Peyer's patch (tissue), 4 donors: ENCODE measurements around the gene MBD3L1. TPM values are rescaled to one million over a fixed set of nuclear protein-coding genes. Genes with fewer than 3 reads are reported as not detected.

Source experiments
- DNase-seq, 3 donors: peaks; one replicate each; pipeline ENCODE4 v3.0.0-alpha.2; 2017 to 2019
- H3K27ac ChIP-seq, 4 donors: fragments of 200-600 bp; sonication (generic); one replicate each; pipeline ENCODE4 v1.5.1; 2016 to 2019
- H3K27me3 ChIP-seq, 2 donors: fragments of 200-600 bp; sonication (generic); one replicate each; pipeline ENCODE4 v1.5.1; 2019
- H3K36me3 ChIP-seq, 3 donors: fragments of 200-600 bp; sonication (generic); one replicate each; pipeline ENCODE4 v1.5.1; 2016 to 2019
- H3K4me1 ChIP-seq, 4 donors: fragments of 200-600 bp; sonication (generic); one replicate each; pipeline ENCODE4 v1.5.1; 2016 to 2019
- H3K4me3 ChIP-seq, 4 donors: fragments of 200-600 bp; sonication (generic); 1 replicate in 3 of 4; 2 replicates in 1 of 4; pipeline ENCODE4 v1.5.1; 2016 to 2019; ENCODE audit warnings: mild to moderate bottlenecking in 1 of 4
- H3K9me3 ChIP-seq, 4 donors: fragments of 200-600 bp; sonication (generic); one replicate each; pipeline ENCODE4 v1.5.1; 2016 to 2019; ENCODE audit warnings: mild to moderate bottlenecking in 1 of 4
- POLR2A ChIP-seq, 2 donors: fragments of 450-650 bp; IDR thresholded peaks; one replicate each; pipeline ENCODE4 v1.5.1; 2017; ENCODE audit warnings: antibody characterized with exemption in 2 of 2, mild to moderate bottlenecking in 2 of 2, moderate library complexity in 2 of 2
- total RNA-seq, 4 donors: library from RNA; depleted of rRNA; stranded (reverse); fragments of >200 nt; gene quantifications; one replicate each; pipeline ENCODE4 v1.1.0, GENCODE V29; 2016
- TF ChIP-seq, protein P1 (sequence below), 6 experiments: fragments of 450-650 bp in 4 of 6; fragments of 200-600 bp in 2 of 6; sonication (generic) in 1 of 6; IDR thresholded peaks; one replicate each; pipeline ENCODE4 v1.5.1; 2017 to 2019; ENCODE audit warnings: antibody characterized with exemption in 6 of 6, mild to moderate bottlenecking in 3 of 6, moderate library complexity in 1 of 6

The MBD3L1 gene
- total RNA-seq, 4 donors from 2014 or later = not detected

- peaks cover 0 to 6% (median 0%) of the 10 kb centered on the region in 4 donors for H3K4me1 ChIP-seq
- TF ChIP-seq, protein P1, sequence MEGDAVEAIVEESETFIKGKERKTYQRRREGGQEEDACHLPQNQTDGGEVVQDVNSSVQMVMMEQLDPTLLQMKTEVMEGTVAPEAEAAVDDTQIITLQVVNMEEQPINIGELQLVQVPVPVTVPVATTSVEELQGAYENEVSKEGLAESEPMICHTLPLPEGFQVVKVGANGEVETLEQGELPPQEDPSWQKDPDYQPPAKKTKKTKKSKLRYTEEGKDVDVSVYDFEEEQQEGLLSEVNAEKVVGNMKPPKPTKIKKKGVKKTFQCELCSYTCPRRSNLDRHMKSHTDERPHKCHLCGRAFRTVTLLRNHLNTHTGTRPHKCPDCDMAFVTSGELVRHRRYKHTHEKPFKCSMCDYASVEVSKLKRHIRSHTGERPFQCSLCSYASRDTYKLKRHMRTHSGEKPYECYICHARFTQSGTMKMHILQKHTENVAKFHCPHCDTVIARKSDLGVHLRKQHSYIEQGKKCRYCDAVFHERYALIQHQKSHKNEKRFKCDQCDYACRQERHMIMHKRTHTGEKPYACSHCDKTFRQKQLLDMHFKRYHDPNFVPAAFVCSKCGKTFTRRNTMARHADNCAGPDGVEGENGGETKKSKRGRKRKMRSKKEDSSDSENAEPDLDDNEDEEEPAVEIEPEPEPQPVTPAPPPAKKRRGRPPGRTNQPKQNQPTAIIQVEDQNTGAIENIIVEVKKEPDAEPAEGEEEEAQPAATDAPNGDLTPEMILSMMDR (IDR thresholded peaks at IDR 0.05) = no peak
- TF ChIP-seq POLR2A (IDR thresholded peaks at IDR 0.05) = no peak
- H3K27ac ChIP-seq = peak overlapping the region; percentile 92 to 97 (median 94)
- H3K9me3 ChIP-seq = no peaks in the 10 kb centered on the region
- peaks cover 0 to 12% (median 0%) of the 10 kb centered on the region in 3 donors for H3K36me3 ChIP-seq
- no peaks in the 10 kb centered on the region for H3K27me3 ChIP-seq
- H3K4me3 ChIP-seq = peak overlapping the region; percentile 80 to 94 (median 84)
- DNase-seq = no peak
Measured at GRCh38 chr19:8831832-8832131, 395 bp upstream of the MBD3L1 start.

DNA sequence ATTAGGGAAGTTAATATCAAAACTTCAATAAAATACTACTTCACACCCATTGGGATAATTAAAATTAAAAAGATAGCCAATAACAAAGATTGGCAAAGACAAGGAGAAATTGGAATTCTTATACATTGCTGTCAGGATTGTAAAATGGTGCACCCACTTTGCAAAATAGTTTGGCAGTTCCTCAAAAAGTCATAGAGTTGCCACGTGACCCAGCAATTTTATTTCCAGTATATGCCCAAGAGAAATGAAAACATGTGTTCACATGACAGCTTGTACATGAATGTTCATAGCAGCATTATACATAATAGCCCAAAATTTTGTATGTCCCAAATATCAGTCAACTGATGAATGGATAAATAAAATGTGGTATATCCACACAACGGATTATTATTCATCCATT is 3.3 kb downstream of the MBD3L1 start:
- no peak for DNase-seq
- Histone ChIP-seq H3K9me3 (no peaks in the 10 kb centered on the region), H3K36me3 (peaks cover 0 to 2% (median 0%) of the 10 kb centered on the region in 3 donors), H3K4me1 (peaks cover 0 to 6% (median 0%) of the 10 kb centered on the region in 4 donors), H3K27me3 (no peaks in the 10 kb centered on the region), H3K4me3 (no peak overlapping the region), H3K27ac (no peak overlapping the region)
- no peak for TF ChIP-seq POLR2A (IDR thresholded peaks at IDR 0.05)
- TF ChIP-seq, protein P1 (IDR thresholded peaks at IDR 0.05) = no peak

DNA sequence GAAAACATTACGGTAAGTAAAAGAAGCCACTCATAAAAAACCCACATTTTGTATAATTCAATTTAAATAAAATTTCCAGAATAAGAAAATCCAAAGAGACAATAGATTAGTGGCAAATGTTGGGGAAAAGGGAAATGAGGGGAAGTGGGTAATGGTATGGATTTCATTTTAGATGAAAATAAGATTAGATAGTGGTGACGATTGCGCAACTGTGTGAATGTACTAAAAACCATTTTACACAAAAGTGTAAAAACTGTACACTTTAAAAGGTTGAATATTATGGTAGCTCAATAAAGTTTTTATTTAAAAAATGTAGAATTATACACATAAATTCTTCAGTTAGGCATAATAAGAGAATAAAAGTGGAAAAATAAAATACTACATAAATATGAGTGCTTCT is 3.7 kb downstream of the MBD3L1 start:
- TF ChIP-seq, protein P1 (IDR thresholded peaks at IDR 0.05) = no peak
- no peak for TF ChIP-seq POLR2A (IDR thresholded peaks at IDR 0.05)
- peaks cover 0 to 6% (median 0%) of the 10 kb centered on the region in 4 donors for H3K4me1 ChIP-seq
- no peak for DNase-seq

GRCh38 chr19:8840708-8841107 is 8.5 kb downstream of the MBD3L1 start:
- Histone ChIP-seq H3K27ac (no peak overlapping the region), H3K4me3 (no peak overlapping the region), H3K9me3 (no peaks in the 10 kb centered on the region), H3K27me3 (no peaks in the 10 kb centered on the region), H3K4me1 (no peaks in the 10 kb centered on the region), H3K36me3 (no peaks in the 10 kb centered on the region)
- DNase-seq = no peak
- TF ChIP-seq POLR2A (IDR thresholded peaks at IDR 0.05) = no peak
- TF ChIP-seq, protein P1 (IDR thresholded peaks at IDR 0.05) = no peak

More for the DNA sequence above, 3.7 kb downstream of the MBD3L1 start:
- H3K4me3 ChIP-seq = no peak overlapping the region
- no peak overlapping the region for H3K27ac ChIP-seq
- no peaks in the 10 kb centered on the region for H3K36me3 ChIP-seq
- H3K27me3 ChIP-seq = no peaks in the 10 kb centered on the region
- no peaks in the 10 kb centered on the region for H3K9me3 ChIP-seq

DNA sequence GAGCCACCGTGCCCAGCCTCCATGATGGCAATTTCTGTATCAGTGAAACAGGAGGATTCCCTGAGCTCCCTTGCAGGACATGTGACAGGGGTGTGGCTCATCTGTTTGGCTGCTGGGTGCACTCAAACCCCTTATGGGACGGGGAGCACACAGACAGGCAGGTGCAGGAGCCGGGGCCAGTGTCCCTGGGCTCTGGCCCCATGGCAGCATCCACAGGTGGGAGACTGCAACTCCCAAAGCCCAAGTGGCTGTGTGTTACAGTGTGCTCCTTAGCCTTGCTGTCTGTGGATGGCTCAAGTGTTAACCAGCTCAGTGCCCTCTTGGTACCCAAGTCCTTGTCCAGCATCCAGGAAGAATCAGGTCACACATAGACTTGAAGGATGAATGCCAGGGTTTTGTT is 14.6 kb downstream of the MBD3L1 start:
- Histone ChIP-seq H3K9me3 (no peaks in the 10 kb centered on the region), H3K4me3 (no peak overlapping the region), H3K36me3 (no peaks in the 10 kb centered on the region), H3K4me1 (no peaks in the 10 kb centered on the region), H3K27me3 (no peaks in the 10 kb centered on the region), H3K27ac (no peak overlapping the region)
- TF ChIP-seq, protein P1 (IDR thresholded peaks at IDR 0.05) = no peak
- TF ChIP-seq POLR2A (IDR thresholded peaks at IDR 0.05) = no peak
- DNase-seq = no peak

DNA sequence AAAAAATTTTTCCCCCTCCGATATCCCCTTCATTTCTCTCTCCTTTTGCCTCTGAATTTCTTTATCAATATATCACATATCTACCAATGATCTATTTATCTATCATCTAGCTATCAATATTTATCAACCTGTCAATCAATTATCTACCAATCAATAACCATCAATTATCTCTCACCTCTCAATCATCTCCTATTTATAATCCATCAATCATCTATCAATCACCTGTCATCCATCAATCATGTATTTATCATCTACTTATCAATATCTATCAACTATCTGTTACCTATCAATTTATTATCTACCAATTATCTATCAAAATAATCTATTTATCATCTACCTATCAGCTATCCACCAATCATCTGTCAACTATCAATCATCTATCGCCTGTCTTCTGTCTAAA is 17.1 kb downstream of the MBD3L1 start:
- Histone ChIP-seq H3K4me3 (no peak overlapping the region), H3K27ac (no peak overlapping the region), H3K9me3 (no peaks in the 10 kb centered on the region), H3K36me3 (no peaks in the 10 kb centered on the region), H3K27me3 (no peaks in the 10 kb centered on the region), H3K4me1 (no peaks in the 10 kb centered on the region)
- TF ChIP-seq, protein P1 (IDR thresholded peaks at IDR 0.05) = no peak
- TF ChIP-seq POLR2A (IDR thresholded peaks at IDR 0.05) = no peak
- no peak for DNase-seq
